Activated CD4-positive, alpha-beta memory T cell treated with anti-CD3 and anti-CD28 coated beads for 36 hours (primary cell): Measurements from ENCODE around the gene RBBP7. TPM values are rescaled to one million over a fixed set of nuclear protein-coding genes. Genes with fewer than 3 reads are reported as not detected.

Experiments used
- CTCF ChIA-PET: fragments of 350-600 bp; sonication (Branson Sonifier 250); formaldehyde crosslinking; loops from one replicate; lab custom pipeline; 2021; ENCODE audit warnings: antibody characterized with exemption, inconsistent platforms; lab: Charles Lee
- POLR2A ChIA-PET: fragments of 350-600 bp; sonication (Branson Sonifier 250); formaldehyde crosslinking; loops from one replicate; lab custom pipeline; 2021; ENCODE audit warnings: antibody characterized with exemption; lab: Charles Lee
- DNase-seq: peaks from one replicate; pipeline ENCODE4 v3.0.0-alpha.2; 2020
- H3K27ac Mint-ChIP-seq: one replicate; pipeline ENCODE4 v1.8.0; 2021; ENCODE audit warnings: mixed read lengths
- H3K27me3 Mint-ChIP-seq: one replicate; pipeline ENCODE4 v1.8.0; 2021; ENCODE audit warnings: mixed read lengths
- H3K36me3 Mint-ChIP-seq: one replicate; pipeline ENCODE4 v1.8.0; 2021; ENCODE audit warnings: mixed read lengths
- H3K4me1 Mint-ChIP-seq: one replicate; pipeline ENCODE4 v1.8.0; 2021; ENCODE audit warnings: low read depth, mixed read lengths
- H3K4me3 Mint-ChIP-seq: one replicate; pipeline ENCODE4 v1.8.0; 2021; ENCODE audit warnings: mild to moderate bottlenecking, mixed read lengths
- H3K9me3 Mint-ChIP-seq: one replicate; pipeline ENCODE4 v1.8.0; 2021; ENCODE audit warnings: mixed read lengths
- intact Hi-C: fragments of 100-400 bp; cut with micrococcal nuclease; formaldehyde crosslinking; loops from one replicate; pipeline ENCODE4 v1.15.1; 2023
- total RNA-seq, 2 experiments: library from RNA; stranded (reverse); gene quantifications; one replicate each; pipeline ENCODE4 v1.2.3, GENCODE V29; 2021

The RBBP7 gene
- total RNA-seq, 2 experiments from 2014 or later = 213 to 216 TPM

GRCh38 chrX:16882702-16883486, 12.7 kb upstream of the RBBP7 start:
- no peaks in the 10 kb centered on the region for H3K36me3 Mint-ChIP-seq
- peaks cover 2% of the 10 kb centered on the region for H3K27me3 Mint-ChIP-seq
- H3K4me3 Mint-ChIP-seq = peak overlapping the region; percentile 69
- intact Hi-C loops = loop anchor here (1.0 to 5.0 kb wide), 3 partner anchors 9 to 163 kb away; partner anchors contain the start of gene REPS2
- no peaks in the 10 kb centered on the region for H3K9me3 Mint-ChIP-seq
- POLR2A ChIA-PET = interaction anchor here (1.0 to 1.1 kb wide), 3 partner anchors 14 to 163 kb away, joined by 3 read pairs; no protein-coding TSS in a partner anchor
- peaks cover 3% of the 10 kb centered on the region for H3K4me1 Mint-ChIP-seq
- peak; percentile 79 for DNase-seq
- H3K27ac Mint-ChIP-seq = peak overlapping the region; percentile 51
- CTCF ChIA-PET = interaction anchor here (0.6 to 5.0 kb wide), 21 partner anchors 9 to 199 kb away, joined by 3 to 53 read pairs (median 4); partner anchors contain the start of genes RBBP7 and REPS2

GRCh38 chrX:16882169-16882568, 12.0 kb upstream of the RBBP7 start:
- DNase-seq = peak; percentile 24
- intact Hi-C loops = loop anchor here (5.0 kb wide), 1 partner anchor 65 kb away; the partner anchor contains the start of gene REPS2
- peaks cover 3% of the 10 kb centered on the region for H3K4me1 Mint-ChIP-seq
- H3K27ac Mint-ChIP-seq = no peak overlapping the region
- ChIA-PET POLR2A (interaction anchor here (0.6 to 1.1 kb wide), 3 partner anchors 15 to 162 kb away, joined by 3 read pairs; no protein-coding TSS in a partner anchor), CTCF (interaction anchor here (0.9 to 5.0 kb wide), 12 partner anchors 9 to 200 kb away, joined by 3 to 53 read pairs (median 8); partner anchors contain the start of gene RBBP7)
- no peaks in the 10 kb centered on the region for H3K9me3 Mint-ChIP-seq
- peaks cover 2% of the 10 kb centered on the region for H3K27me3 Mint-ChIP-seq
- peak overlapping the region; percentile 49 for H3K4me3 Mint-ChIP-seq
- no peaks in the 10 kb centered on the region for H3K36me3 Mint-ChIP-seq

DNA sequence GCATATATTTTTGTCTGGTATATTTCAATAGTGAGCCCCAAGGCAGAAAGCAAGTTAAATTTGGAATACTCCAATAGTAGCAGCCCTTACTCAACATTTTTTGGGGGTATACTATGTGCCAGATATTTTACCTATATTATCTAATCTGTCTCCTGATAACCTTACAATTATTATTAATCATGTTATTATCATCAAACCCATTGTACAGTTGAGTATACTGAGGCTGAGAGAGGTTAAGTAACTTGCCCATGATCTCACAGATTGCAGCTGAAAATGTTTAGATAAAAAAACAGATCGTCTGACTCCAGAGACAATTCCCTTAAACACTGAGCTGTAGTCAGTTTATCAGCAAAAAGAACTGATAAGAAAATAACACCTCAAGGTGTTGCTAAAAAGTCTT, 6.5 kb upstream of the RBBP7 start:
- H3K27ac Mint-ChIP-seq = no peak overlapping the region
- no peaks in the 10 kb centered on the region for H3K4me1 Mint-ChIP-seq
- H3K4me3 Mint-ChIP-seq = no peak overlapping the region
- no peaks in the 10 kb centered on the region for H3K36me3 Mint-ChIP-seq
- ChIA-PET CTCF (no interaction called here), POLR2A (no interaction called here)
- H3K9me3 Mint-ChIP-seq = no peaks in the 10 kb centered on the region
- intact Hi-C loops = no loop called here
- DNase-seq = no peak
- no peaks in the 10 kb centered on the region for H3K27me3 Mint-ChIP-seq

DNA sequence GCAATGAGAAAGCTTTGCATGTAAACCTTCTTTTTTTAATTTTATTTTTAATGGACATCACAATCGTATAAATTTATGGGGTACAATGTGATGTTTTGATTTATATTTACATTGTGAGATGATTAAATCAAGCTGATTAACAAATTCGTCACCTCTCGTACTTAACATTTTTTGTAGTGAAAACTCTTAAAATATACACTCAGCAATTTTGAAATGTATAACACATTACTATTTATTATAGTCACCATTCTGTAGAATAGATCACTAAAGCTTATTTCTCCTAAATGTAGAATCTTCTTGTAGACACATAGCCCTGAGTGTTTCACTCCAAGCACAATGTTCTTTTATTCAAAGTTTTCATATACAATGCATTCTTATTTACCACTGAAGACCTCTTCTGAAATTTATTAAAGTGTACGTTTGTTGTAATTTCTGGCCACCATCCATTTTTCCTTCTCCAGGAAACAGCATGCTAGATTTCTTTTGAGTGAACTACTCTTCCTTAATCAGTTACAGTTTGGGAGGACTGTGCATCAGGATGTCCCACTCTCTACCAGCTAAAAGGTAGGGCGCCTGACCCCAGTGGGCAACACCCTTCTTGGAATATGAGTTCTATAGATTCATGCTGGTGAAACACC, 4.4 kb upstream of the RBBP7 start:
- no peak for DNase-seq
- CTCF ChIA-PET = interaction anchor here (2.9 kb wide), 1 partner anchor 8 kb away, joined by 31 read pairs; no protein-coding TSS in a partner anchor
- POLR2A ChIA-PET = no interaction called here
- no peak overlapping the region for H3K4me3 Mint-ChIP-seq
- intact Hi-C loops = no loop called here
- no peak overlapping the region for H3K27ac Mint-ChIP-seq
- no peaks in the 10 kb centered on the region for H3K36me3 Mint-ChIP-seq
- H3K27me3 Mint-ChIP-seq = no peaks in the 10 kb centered on the region
- no peaks in the 10 kb centered on the region for H3K9me3 Mint-ChIP-seq
- H3K4me1 Mint-ChIP-seq = no peaks in the 10 kb centered on the region

DNA sequence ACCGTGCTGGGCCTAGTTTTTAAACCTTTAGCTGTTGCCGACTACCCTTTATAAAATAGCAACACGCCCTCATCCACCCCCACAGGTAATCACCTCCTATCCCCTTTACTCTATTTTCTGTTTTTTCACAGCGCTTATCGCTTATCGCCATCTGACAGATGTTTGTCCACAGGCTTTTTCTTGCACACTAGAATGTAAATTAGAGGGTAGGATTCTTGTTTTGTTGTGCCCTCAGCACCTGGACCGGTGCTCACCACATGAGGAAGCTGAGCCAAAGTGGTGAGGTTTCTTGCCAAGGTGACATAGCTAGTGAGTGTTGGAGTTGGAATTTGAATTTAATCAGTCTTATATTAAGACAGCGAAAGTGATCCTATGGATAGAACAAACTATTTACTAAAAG, 2.9 kb upstream of the RBBP7 start:
- Mint-ChIP-seq H3K4me1 (peaks cover 6% of the 10 kb centered on the region), H3K27me3 (no peaks in the 10 kb centered on the region), H3K4me3 (no peak overlapping the region), H3K9me3 (no peaks in the 10 kb centered on the region), H3K27ac (no peak overlapping the region), H3K36me3 (peaks cover 10% of the 10 kb centered on the region)
- DNase-seq = no peak
- POLR2A ChIA-PET = no interaction called here
- intact Hi-C loops = no loop called here
- CTCF ChIA-PET = interaction anchor here (0.9 to 2.9 kb wide), 3 partner anchors 10 to 19 kb away, joined by 3 to 31 read pairs (median 3); no protein-coding TSS in a partner anchor

DNA sequence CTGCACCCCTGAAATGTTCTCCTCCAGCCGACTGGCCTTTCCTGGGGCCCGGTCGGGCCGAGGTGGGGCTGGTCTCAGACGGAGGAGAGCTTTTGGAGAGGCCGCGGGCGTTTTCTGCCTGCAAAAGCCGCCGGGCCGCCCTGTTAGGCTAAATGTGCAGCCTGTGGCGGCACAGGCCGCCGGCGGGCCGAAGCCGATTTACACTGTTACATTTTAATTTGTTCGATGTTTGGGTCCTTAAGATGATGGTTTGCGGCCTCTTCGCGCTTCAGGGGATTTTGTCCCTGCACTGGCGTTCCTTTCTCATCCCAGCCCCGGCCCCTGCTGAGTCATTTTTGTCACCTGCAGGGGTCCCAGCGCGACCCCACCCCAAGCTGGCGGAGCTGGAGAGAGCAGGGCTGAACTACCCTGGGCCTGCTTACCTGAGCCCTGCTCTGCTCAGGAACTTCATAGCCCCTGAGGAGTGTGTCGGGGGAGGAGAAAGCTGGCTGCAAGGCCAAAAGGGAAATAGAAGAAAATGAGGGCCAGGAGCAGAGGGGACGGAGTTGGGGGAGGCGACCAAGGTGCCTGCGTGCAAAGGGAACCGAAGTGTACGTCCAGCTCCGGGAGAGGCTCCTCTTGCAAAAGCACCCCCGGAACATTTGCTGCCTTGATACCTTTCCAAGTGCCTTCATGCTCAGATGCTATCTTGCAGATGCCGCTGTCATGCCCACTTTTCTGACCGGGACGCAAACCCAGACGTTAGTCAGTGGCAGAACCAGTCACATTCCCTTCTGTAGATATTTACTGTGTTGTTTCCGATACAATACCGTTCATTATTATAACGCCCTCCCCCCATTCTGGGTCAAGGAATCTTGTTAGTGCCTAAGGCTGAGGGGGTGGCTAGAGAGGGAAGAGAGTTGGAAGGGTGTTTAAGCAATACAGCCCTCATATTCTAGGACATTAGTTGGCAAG, 977 bp upstream of the RBBP7 start:
- intact Hi-C loops = loop anchor here (1.0 kb wide), 2 partner anchors 85 to 152 kb away; partner anchors contain the start of genes SYAP1 and TXLNG
- H3K27me3 Mint-ChIP-seq = no peaks in the 10 kb centered on the region
- CTCF ChIA-PET = interaction anchor here (2.8 kb wide), 1 partner anchor 12 kb away, joined by 15 read pairs; no protein-coding TSS in a partner anchor
- H3K4me1 Mint-ChIP-seq = peaks cover 21% of the 10 kb centered on the region
- peak overlapping the region; percentile 64 for H3K27ac Mint-ChIP-seq
- peak; percentile 11 for DNase-seq
- peak overlapping the region; percentile 60 for H3K4me3 Mint-ChIP-seq
- no peaks in the 10 kb centered on the region for H3K9me3 Mint-ChIP-seq
- POLR2A ChIA-PET = interaction anchor here (1.4 kb wide), 1 partner anchor 9 kb away, joined by 5 read pairs; no protein-coding TSS in a partner anchor
- H3K36me3 Mint-ChIP-seq = peaks cover 18% of the 10 kb centered on the region

GRCh38 chrX:16869393-16870094, 618 bp downstream of the RBBP7 start:
- peak; percentile 60 for DNase-seq
- POLR2A ChIA-PET = interaction anchor here (0.5 to 0.6 kb wide), 2 partner anchors 10 to 79 kb away, joined by 3 read pairs; no protein-coding TSS in a partner anchor
- H3K27me3 Mint-ChIP-seq = no peaks in the 10 kb centered on the region
- CTCF ChIA-PET = interaction anchor here (2.8 kb wide), 1 partner anchor 13 kb away, joined by 15 read pairs; no protein-coding TSS in a partner anchor
- peaks cover 22% of the 10 kb centered on the region for H3K36me3 Mint-ChIP-seq
- intact Hi-C loops = loop anchor here (1.0 to 10.0 kb wide), 8 partner anchors 13 to 1555 kb away; partner anchors contain the start of genes CDKL5, REPS2, SCML1 and SYAP1
- peak overlapping the region; percentile 97 for H3K4me3 Mint-ChIP-seq
- peaks cover 26% of the 10 kb centered on the region for H3K4me1 Mint-ChIP-seq
- H3K9me3 Mint-ChIP-seq = no peaks in the 10 kb centered on the region
- peak overlapping the region; percentile 98 for H3K27ac Mint-ChIP-seq

GRCh38 chrX:16868920-16869319, 1.2 kb downstream of the RBBP7 start:
- POLR2A ChIA-PET = interaction anchor here (0.5 to 0.9 kb wide), 2 partner anchors 9 to 14 kb away, joined by 3 read pairs; no protein-coding TSS in a partner anchor
- Mint-ChIP-seq H3K27ac (peak overlapping the region; percentile 98), H3K4me1 (peaks cover 29% of the 10 kb centered on the region), H3K4me3 (peak overlapping the region; percentile 97), H3K9me3 (no peaks in the 10 kb centered on the region), H3K36me3 (peaks cover 24% of the 10 kb centered on the region), H3K27me3 (no peaks in the 10 kb centered on the region)
- peak; percentile 33 for DNase-seq
- CTCF ChIA-PET = interaction anchor here (0.6 to 2.8 kb wide), 3 partner anchors 14 to 34 kb away, joined by 3 to 15 read pairs (median 3); no protein-coding TSS in a partner anchor
- intact Hi-C loops = loop anchor here (1.0 to 10.0 kb wide), 6 partner anchors 13 to 1556 kb away; partner anchors contain the start of genes CDKL5, REPS2 and SCML1

GRCh38 chrX:16867947-16868346, 2.2 kb downstream of the RBBP7 start:
- no peaks in the 10 kb centered on the region for H3K27me3 Mint-ChIP-seq
- no peak for DNase-seq
- H3K9me3 Mint-ChIP-seq = no peaks in the 10 kb centered on the region
- H3K36me3 Mint-ChIP-seq = peaks cover 24% of the 10 kb centered on the region
- H3K4me1 Mint-ChIP-seq = peaks cover 36% of the 10 kb centered on the region
- intact Hi-C loops = loop anchor here (2.0 to 10.0 kb wide), 5 partner anchors 15 to 1557 kb away; partner anchors contain the start of genes CDKL5, REPS2 and SCML1
- peak overlapping the region; percentile 98 for H3K27ac Mint-ChIP-seq
- ChIA-PET CTCF (interaction anchor here (1.2 to 1.4 kb wide), 2 partner anchors 14 to 15 kb away, joined by 3 read pairs; no protein-coding TSS in a partner anchor), POLR2A (interaction anchor here (0.8 kb wide), 1 partner anchor 8 kb away, joined by 3 read pairs; no protein-coding TSS in a partner anchor)
- H3K4me3 Mint-ChIP-seq = peak overlapping the region; percentile 97

DNA sequence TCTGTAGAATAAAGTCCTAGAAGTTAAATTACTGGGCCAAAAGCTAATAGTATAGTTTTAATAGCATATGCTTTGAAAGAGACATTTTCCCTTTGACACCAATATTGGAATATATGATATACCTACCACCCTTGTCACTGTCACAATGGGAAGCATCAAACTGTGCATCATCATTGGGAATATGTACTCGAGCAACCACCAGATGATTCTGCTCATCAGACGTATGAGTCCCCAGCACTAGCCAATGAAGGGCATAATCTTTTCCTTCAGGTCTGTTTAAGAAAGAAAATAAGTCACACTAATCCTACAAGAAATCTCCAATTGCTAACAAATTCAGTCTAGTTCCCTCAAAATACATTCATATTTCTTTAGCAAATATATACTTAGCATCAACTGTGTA, 7.3 kb downstream of the RBBP7 start:
- ChIA-PET POLR2A (no interaction called here), CTCF (no interaction called here)
- H3K27ac Mint-ChIP-seq = no peak overlapping the region
- peaks cover 44% of the 10 kb centered on the region for H3K4me1 Mint-ChIP-seq
- H3K4me3 Mint-ChIP-seq = no peak overlapping the region
- intact Hi-C loops = loop anchor here (10.0 kb wide), 1 partner anchor 1562 kb away; the partner anchor contains the start of gene CDKL5
- no peaks in the 10 kb centered on the region for H3K9me3 Mint-ChIP-seq
- H3K36me3 Mint-ChIP-seq = peaks cover 26% of the 10 kb centered on the region
- no peaks in the 10 kb centered on the region for H3K27me3 Mint-ChIP-seq
- DNase-seq = no peak
